ENCODE results near the gene MRTO4. TPM values are rescaled to one million over a fixed set of nuclear protein-coding genes. Genes with fewer than 3 reads are reported as not detected.
"Not testable (repeated sequence)": the region's sequence is repeated elsewhere in the genome, so short reads cannot be mapped to it uniquely, and the experiment has no call there.

MRTO4 gene
- total RNA-seq, 2 experiments from 2014 or later = 139 TPM

DNA sequence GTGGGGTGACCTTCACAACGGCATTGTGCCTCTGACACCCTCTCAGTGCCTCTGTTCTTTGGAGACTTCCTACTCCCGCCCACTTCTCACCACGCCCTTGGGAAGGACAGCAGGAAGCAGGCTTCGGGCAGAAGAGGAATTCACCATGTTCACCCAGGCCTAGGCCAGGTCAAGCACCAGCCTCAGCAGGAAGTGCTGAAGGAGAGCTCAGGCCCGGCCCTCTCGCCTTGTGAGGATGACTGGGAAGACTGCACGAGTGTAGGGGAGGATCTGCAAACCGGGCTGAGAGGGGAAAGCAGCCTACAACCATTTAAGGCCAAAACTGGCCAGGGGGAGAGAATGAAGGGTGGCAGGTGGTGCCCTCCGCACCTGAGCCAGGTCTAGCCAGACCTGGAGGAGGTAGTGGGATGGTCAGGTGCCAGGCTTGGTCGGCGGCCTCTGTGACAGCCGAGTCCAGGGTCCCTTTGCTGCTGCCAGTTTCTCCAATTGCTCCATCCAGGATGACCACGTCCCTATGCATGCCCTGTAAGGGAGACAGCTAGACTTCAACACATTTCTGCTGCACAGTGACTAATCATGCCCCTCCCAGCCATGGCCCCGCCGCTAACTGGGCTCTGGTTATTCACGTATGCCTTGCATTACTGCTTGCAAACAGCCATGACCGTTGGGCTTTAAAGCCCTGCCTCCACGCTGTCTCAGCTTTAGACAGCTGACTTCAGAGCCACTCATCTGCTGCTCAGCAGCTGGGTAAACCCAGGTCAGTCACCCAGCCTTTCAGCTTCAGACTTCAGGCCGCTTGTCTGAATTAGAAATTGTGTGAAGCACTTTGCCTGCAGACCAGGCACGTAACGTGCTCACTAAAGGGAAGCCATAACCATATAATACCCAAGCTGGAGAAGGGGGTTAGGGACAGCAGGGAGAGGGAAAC, 8.9 kb downstream of the MRTO4 start:
- CTCF ChIA-PET = interaction anchor here (1.1 kb wide), 1 partner anchor 8 kb away, joined by 3 read pairs; the partner anchor contains the start of gene MRTO4
- POLR2A ChIA-PET = interaction anchor here (0.6 kb wide), 1 partner anchor 119 kb away, joined by 3 read pairs; no protein-coding TSS in a partner anchor

DNA sequence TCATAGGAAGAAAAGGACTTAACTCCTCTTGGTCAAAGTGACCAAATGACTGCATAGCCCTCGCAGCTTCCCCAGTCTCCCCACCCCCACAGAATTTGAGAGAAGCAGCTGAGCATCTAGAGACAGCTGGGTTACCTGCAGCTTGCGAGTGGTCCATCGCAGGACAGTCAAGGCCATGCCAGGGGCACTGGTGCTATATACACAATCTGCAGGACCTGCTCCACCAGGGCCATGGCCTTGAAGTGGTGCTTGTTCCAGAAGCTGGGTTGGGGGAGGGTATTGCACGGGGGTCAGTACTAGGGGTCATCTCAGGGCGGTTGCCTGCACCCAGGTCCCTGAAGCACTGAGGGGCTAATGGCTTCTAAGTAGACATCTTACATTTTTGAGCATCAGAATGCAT, 10.4 kb downstream of the MRTO4 start:
- ChIA-PET POLR2A (no interaction called here), CTCF (interaction anchor here (1.1 kb wide), 1 partner anchor 10 kb away, joined by 3 read pairs; the partner anchor contains the start of genes EMC1 and MRTO4)

DNA sequence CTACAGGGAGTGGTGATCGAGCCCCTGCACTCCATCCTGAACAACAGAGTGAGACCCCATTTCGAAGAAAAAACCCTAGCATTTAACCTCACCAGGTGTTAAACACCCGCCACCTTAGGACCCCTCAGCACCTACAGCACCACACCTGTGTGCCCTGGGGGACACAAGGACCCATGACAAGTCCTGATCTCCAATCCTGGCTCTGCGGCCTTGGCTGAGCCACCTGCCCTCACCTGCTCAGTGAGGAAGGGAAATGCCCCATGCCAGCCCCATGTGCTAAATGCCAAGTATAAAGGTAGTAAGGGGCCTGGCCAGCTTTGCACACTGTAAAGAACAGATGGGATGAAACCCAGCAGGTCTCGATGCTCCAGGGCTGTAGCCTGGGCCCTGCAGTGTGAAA, 11.1 kb downstream of the MRTO4 start:
- ChIA-PET POLR2A (no interaction called here), CTCF (interaction anchor here (1.1 kb wide), 1 partner anchor 11 kb away, joined by 3 read pairs; the partner anchor contains the start of genes EMC1 and MRTO4)

DNA sequence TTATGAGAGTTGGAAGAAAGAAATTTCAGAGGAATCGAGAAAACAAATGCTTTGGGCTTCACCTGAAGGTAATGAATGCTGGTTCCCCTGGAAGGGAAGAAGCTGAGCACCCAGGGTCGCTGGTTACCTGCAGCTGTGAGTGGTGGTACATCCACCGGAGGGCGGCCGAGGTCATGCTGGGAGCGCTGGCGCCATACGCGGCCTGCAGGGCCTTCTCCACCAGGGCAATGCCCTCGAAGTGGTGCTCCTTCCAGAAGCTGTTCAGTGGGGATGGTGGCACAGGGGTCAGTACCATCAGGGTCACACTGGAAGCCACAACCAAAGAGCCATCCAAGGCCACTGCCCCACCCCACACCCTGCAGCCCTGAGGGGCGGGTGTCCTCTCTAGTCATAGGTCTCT, 16.8 kb downstream of the MRTO4 start:
- ChIA-PET CTCF (interaction anchor here (0.6 kb wide), 1 partner anchor 54 kb away, joined by 4 read pairs; no protein-coding TSS in a partner anchor), POLR2A (no interaction called here)

DNA sequence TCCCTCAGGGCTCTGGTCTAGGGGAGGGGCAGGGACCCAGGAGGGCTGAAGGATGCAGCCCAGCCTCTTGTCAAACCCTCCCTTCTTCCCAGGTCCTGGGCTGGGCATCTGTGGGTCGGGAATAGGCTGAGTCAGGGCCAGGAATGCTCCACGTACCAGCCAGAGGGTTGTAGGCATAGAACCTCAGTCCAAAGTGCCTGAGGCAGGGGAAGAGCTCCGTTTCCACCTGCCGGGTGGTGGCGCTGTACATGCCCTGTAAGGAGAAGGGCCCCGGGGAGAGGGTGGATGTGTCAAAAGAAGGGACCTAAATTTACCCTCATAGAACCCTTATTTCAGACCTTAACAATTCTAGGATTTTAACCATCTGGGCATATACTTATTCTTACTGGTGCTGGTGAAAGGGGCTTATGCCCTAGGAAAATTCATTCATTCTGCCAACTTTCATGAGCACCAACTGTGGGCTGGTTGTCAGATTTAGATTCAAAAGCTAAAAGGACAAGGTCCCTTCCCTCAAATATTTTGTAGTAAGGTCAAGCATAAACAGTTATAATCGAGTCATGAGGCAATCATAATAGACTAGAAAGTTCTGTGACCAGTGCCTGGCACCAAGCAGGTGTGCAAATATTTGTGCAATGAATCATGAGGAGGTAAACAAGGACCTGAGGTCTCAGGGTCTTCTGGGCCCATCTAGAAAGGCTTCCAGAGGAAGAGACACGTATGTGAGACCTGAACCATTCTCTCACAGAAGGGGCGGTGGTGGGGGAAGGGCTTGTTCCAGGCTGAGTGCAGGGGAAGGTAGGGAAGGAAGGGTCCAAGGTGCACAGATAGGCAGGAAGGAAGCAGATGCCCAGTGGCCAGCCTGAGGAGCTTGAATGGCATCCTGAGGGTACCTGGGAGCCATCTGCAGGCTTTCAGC, 18.1 kb downstream of the MRTO4 start:
- CTCF ChIA-PET = interaction anchor here (0.6 kb wide), 1 partner anchor 213 kb away, joined by 3 read pairs; no protein-coding TSS in a partner anchor
- POLR2A ChIA-PET = not testable (repeated sequence)

DNA sequence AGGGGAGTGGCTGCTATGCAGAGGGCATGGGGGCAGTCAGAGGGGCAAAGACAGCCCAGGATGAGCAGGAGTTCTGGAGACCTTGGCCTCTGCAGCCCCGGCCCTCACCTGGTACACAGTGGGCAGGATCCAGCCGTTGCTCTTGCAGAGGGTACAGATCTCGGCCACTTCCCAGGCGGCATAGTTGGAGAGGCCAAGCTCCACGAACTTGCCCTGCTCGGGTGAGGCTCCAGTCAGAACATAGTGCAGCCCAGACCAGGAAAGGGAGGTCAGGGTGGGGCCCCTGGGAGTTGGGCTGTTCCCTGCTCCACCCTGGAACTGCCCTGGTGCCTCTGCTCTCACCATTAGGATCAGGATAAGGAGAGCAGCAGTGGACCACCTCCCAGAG, 18.7 kb downstream of the MRTO4 start:
- POLR2A ChIA-PET, CTCF ChIA-PET: not testable (repeated sequence)

DNA sequence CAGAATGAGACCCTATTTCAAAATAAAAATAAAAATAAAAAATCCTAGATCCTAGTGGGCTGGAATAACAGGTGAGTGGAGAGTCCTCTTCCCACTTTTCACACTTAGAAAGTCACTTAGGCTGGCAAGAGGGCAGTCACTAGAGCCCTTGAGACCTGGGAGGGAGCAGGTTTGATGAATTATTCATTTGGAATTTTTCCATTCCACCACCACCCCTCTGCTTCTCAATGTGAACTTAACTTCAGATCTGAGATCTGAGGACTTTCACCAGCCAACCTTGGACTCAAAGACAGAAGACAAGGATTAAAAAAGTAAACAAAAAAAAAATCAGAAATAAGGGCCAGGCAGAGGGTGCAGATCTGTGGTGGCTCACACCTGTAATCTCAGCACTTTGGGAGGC, 20.5 kb downstream of the MRTO4 start:
- POLR2A ChIA-PET = no interaction called here

DNA sequence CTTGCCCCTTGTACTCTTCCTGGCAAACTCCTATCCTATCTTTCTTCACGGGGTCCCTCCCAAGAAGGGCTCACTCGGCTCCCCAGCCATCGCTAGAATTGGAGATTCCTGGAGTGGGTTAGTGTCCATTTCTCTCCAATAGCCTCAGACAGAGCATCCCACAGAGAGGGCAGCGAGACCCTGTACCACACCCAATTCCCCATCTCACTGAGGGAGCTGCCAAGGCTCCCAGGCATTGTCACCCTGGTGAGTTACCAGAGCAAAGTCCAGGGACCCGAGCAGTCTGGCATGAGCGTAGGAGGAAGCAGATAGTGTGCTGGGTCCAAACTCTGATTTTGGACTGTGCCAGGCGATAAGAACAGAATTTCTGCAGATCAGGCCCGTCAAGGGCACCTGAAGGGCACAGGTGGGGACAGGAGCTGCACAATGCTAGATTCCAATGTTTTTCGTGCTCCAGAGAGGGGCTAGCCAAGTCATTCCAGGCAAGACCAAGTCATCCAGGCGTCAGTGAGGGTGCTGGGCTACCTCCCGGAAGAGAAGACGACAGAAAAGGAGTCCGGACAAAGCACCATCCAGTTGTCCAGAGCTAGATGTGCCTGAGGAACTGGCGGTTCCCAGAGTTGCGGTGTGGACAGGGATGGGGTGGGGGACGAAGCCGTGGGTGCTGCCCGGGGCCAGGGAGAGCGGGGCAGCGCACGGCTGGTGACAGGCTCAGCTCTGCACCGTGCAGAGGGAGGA, 21.7 kb downstream of the MRTO4 start:
- CTCF ChIA-PET = no interaction called here
- POLR2A ChIA-PET = no interaction called here

More for the DNA sequence above, 20.5 kb downstream of the MRTO4 start:
- CTCF ChIA-PET = interaction anchor here (0.9 kb wide), 1 partner anchor 42 kb away, joined by 4 read pairs; no protein-coding TSS in a partner anchor

DNA sequence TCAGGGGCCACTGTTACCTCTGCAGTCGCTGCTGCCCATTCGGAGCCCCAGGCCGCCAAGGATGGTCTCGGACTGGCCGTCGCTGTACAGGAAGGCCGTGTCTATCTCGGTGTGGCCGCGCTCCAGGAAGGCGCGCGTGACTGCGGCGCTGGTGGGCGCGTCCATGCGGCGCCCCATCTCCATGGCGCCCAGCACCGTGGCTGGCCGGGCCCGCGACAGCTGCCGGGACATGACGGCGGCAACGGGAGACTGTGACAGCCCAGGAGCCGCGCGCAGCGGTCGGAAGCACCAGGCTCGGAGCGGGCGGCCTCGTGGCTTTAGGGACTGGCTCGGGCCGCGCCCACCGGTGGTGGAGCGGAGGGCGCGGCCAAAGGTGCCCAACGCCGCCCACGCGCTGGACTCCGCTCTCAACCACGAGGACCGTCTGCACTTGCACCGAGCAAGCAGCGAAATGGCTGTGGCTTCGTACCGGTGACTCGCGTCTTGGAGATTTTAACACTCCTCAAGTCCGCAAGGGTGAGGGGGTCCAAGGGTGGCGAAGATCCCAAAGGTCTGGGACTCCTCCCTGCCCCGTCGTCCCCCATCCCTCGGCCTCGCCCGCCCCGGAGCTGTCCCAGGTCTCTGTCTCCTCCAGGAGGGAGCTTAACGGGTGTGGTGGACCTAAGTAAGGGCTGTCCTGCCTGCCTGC, 22.4 kb downstream of the MRTO4 start:
- CTCF ChIA-PET, POLR2A ChIA-PET: not testable (repeated sequence)

DNA sequence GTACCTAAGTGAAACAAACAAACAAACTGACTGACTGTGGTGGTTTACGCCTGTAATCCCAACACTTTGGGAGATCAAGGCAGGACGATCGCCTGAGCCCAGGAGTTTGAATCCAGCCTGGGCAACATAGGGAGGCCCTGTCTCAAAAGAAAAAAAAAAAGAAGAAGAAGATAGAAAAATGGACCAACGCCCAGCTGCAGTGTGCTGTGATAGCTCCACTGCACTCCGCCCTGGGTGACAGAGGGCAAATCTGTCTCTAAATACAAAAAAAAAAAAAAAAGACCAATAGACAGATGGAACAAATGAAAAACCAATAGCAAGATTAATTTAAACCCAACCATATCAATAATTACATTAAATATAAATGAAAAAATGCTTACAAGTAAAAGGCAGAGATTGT, 23.0 kb downstream of the MRTO4 start:
- POLR2A ChIA-PET = no interaction called here

DNA sequence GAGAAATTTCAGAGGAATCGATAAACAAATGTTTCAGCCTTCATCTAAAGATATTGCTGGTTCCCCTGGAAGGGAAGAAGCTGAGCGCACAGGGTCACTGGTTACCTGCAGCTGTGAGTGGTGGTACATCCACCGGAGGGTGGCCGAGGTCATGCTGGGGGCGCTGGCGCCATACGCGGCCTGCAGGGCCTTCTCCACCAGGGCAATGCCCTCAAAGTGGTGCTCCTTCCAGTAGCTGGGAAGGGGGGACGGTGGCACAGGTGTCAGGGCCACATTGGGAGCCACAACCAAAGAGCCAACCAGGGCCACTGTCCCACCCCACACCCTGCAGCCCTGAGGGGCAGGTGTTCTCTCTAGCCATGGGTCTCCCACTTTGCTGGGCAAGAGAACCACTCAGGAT, 32.3 kb downstream of the MRTO4 start:
- ChIA-PET CTCF (no interaction called here), POLR2A (no interaction called here)

More for the DNA sequence above, 23.0 kb downstream of the MRTO4 start:
- CTCF ChIA-PET = no interaction called here

DNA sequence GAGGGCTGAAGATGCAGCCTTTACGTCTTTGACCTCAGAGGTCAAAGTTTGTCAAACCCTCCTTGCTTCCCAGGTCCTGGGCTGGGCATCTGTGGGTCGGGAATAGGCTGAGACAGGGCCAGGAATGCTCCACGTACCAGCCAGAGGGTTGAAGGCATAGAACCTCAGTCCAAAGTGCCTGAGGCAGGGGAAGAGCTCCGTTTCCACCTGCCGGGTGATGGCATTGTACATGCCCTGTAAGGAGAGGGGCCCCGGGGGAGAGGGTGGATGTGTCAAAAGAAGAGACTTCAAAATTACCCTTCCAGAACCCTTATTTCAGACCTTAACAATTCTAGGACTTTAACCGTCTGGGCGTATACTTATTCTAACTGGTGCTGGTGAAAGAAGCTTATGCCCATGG, 33.3 kb downstream of the MRTO4 start:
- ChIA-PET POLR2A (no interaction called here), CTCF (no interaction called here)

DNA sequence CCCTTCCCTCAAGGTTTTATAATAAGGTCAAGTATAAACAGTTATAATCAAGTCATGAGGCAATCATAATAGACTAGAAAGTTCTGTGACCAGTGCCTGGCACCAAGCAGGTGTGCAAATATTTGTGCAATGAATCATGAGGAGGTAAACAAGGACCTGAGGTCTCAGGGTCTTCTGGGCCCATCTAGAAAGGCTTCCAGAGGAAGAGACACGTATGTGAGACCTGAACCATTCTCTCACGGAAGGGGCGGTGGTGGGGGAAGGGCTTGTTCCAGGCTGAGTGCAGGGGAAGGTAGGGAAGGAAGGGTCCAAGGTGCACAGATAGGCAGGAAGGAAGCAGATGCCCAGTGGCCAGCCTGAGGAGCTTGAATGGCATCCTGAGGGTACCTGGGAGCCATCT, 33.8 kb downstream of the MRTO4 start:
- POLR2A ChIA-PET, CTCF ChIA-PET: not testable (repeated sequence)

DNA sequence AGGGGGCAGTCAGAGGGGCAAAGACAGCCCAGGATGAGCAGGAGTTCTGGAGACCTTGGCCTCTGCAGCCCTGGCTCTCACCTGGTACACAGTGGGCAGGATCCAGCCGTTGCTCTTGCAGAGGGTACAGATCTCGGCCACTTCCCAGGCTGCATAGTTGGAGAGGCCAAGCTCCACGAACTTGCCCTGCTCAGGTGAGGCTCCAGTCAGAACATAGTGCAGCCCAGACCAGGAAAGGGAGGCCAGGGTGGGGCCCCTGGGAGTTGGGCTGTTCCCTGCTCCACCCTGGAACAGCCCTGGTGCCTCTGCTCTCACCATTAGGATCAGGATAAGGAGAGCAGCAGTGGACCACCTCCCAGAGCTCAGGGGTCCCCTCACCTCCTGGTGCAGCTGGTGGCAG, 34.2 kb downstream of the MRTO4 start:
- POLR2A ChIA-PET, CTCF ChIA-PET: not testable (repeated sequence)

DNA sequence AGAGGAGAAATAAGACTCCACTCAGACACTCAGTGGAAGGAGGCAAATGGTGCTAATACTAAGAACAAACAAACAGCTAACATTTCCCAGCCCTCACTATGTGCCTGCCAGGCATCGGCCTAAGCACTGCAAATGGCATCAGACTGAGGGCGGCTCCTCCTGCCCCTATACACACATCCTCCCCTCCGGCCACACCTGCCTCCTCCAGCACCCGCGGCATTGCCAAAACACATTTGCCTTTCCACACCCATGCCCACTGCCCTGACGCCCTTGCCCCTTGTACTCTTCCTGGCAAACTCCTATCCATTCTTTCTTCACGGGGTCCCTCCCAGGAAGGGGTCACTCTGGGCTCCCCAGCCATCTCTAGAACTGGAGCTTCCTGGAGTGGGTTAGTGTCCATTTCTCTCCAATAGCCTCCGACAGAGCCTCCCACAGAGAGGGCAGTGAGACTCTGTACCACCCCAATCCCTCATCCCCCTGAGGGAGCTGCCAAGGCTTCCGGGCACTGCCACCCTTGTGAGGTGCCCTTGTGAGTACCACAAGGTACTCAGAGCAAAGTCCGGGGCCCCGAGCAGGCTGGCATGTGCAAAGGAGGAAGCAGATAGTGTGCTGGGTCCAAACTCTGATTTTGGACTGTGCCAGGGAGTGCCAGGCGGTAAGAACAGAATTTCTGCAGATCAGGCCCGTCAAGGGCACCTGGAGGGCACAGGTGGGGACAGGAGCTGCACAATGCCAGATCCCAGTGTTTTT, 36.0 kb downstream of the MRTO4 start:
- ChIA-PET CTCF (no interaction called here), POLR2A (no interaction called here)

DNA sequence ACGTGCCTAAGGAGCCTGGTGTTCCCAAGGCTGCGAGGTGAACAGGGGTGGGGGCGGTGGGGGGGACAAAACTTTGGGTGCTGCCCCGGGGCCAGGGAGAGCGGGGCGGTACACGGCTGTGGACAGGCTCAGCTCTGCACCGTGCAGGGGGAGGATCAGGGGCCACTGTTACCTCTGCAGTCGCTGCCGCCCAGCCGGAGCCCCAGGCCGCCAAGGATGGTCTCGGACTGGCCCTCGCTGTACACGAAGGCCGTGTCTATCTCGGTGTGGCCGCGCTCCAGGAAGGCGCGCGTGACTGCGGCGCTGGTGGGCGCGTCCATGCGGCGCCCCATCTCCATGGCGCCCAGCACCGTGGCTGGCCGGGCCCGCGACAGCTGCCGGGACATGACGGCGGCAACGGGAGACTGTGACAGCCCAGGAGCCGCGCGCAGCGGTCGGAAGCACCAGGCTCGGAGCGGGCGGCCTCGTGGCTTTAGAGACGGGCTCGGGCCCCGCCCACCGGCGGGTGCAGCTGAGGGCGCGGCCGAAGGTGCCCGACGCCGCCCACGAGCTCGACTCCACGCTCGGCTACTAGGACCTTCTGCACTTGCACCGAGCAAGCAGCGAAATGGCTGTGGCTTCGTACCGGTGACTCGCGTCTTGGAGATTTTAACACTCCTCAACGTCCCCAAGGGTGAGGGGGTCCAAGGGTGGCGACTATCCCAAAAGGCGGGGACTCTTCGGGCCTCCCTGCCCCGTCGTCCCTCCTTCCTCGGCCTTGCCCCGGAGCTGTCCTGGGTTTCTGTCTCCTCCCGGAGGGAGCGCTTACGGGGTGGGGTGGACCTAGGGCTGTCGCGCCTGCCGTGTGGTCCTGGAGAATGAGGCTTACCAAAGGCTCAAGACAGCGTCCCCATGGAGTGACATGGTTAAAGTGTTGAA, 37.0 kb downstream of the MRTO4 start, which contains the start of gene AKR7A3:
TSS of gene AKR7A3 (minus strand) at position 447 of the 918 bp plus-strand sequence. CDS start at position 386, 61 bp downstream.
- POLR2A ChIA-PET, CTCF ChIA-PET: not testable (repeated sequence)

DNA sequence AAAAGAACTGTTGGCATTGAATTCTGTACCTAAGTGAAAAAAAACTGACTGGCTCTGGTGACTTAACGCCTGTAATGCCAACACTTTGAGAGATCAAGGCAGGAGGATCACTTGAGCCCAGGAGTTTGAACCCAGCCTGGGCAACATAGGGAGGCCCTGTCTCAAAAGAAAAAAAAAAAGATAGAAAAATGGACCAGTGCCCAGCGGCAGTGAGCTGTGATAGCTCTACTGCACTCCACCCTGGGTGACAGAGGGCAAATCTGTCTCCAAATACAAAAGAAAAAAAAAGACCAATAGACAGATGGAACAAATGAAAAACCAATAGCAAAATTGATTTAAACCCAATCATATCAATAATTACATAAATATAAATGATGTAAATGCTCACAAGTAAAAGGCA, 37.6 kb downstream of the MRTO4 start:
- ChIA-PET POLR2A (no interaction called here), CTCF (no interaction called here)

All from activated CD8-positive, alpha-beta memory T cell treated with anti-CD3 and anti-CD28 coated beads for 36 hours (primary cell).